NCI-H82 treated with DMSO at 0.1 percent for 48 hours (cell line): Measurements from ENCODE around the gene SPOUT1.

Experiments used
- DNase-seq: peaks from one replicate; lab custom pipeline; 2025; ENCODE audit not compliant: unreplicated experiment; lab: John Stamatoyannopoulos, UW

The SPOUT1 gene

DNA sequence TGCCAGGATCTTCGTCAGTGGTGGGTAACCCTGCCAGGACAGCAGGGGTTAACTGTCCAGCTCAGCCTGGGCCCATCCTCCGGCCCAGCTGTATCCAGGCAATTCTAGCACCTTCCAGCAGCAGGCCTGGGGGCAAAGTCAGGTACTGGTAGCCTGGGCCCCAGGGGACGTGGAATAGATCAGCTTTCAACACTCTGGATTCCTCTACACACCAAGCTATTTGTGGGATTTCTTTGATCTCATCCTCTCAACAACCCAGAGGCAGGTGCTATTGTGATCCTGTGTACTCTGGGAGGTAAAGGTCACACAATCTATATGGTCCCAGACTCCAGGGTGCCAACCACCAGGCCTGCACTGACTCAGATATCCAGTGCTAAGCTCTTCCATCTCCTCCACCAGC, 8.7 kb upstream of the SPOUT1 start:
- DNase-seq: no peak

DNA sequence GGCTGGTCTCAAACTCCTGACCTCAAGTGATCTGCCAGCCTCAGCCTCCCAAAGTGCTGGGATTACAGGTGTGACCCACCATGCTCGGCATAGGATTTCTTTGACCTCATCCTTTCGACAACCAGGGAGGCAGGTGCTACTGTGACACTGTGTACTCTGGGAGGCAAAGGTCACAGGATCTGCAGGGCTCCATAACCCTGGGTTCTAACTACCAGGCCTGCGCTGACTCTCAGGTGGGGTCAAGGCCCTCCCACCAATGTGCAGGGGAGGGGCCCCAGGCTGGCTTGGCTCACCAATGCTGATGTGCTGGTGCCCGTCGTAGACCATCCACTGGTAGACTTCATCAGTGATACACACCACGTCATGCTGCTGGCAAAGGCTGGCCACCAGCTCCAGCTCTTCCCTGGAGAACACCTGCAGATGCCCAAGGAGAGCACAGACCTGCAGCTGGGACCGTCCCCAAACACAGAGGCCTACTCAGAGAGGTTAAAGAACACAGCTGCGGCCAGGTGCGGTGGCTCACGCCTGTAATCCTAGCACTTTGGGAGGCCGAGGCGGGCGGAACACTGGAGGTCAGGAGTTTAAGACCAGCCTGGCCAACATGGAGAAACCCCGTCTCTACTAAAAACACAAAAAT, 7.0 kb upstream of the SPOUT1 start:
- DNase-seq: no peak

- DNase-seq: no peak
These were observed 5.9 kb upstream of the SPOUT1 start for GRCh38 chr9:128835246-128836210.

DNA sequence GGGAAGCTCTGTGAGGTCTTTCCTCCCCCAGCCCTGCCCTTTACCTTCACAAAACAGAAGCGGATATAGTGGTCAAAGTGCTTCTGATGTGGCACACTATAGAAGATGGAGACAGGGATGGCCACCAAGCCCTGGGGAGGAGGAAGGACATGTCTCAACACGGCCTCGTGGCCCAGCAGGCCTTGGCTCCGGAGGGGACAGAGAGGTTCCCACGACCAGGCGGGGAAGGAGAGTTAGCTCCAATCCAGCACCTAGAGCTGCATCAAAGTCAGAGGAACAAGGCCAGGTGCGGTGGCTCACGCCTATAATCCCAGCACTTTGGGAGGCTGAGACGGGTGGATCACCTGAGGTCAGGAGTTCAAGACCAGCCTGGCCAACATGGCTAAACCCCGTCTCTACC, 4.1 kb upstream of the SPOUT1 start:
- DNase-seq: no peak

- no peak for DNase-seq
These were observed 708 bp downstream of the SPOUT1 start for GRCh38 chr9:128828719-128829452.

DNA sequence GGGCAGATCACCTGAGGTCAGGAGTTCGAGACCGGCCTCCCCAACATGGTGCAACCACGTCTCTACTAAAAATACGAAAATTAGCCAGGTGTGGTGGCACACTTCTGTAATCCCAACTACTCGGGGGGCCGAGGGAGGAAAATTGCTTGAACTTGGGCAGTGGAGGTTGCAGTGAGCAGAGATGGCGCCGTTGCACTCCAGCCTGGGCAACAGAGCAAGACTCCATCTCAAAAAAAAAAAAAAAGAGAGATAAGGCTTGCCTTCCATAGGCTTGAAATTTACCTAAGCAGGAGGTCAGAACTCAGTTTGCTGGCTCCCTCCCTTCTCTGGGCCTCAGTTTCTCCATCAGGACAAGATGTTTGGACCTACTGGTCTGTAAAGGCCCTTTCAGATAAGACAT, 1.3 kb downstream of the SPOUT1 start:
- no peak for DNase-seq

- no peak for DNase-seq
These were observed 3.5 kb downstream of the SPOUT1 start for GRCh38 chr9:128825923-128826700.

DNA sequence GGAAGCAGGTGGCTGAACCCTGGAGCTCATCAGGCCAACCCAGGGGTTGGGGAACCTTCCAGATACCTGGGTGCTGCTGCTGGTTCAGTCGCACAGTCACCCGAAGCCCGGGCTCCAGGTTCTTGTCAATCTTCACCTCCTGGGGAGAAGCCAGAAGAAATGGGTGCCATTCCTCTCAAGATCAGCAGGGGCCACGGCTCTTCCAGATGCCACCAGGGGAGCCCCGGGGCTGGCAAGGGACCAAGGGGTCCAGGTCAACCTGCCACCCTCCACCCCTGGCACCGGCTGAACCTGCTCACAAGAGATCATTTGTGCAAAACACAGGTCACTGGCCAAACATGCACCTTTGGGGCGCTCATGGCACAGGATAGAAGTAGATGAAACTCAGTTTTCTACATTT, 4.7 kb downstream of the SPOUT1 start:
- DNase-seq: no peak

DNA sequence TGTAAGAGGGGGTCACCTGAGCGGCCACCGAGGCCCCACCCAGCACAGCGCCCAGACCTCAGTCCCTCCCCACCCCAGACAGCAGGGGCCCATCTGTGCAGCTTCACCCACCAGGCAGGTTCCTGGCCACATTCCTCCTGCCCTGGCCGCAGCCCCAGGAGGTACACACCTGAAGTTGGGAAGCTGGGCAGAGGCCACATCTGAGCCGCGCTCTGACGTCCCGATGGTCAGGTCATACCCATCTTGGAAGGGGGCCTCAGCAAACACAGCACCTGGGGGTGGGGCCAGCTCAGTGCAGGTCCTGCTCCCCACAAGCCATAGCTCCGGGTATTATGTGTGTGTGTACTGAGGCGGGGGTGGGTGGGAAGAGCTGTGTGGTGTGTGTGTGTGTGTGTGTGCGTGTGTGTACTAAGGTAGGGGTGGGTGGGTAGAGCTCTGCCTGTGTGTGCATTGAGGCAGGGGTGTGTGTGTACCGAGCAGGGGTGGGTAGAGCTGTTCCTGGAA, 5.6 kb downstream of the SPOUT1 start:
- no peak for DNase-seq

- no peak for DNase-seq
These were observed 6.2 kb downstream of the SPOUT1 start for GRCh38 chr9:128823362-128823902.

DNA sequence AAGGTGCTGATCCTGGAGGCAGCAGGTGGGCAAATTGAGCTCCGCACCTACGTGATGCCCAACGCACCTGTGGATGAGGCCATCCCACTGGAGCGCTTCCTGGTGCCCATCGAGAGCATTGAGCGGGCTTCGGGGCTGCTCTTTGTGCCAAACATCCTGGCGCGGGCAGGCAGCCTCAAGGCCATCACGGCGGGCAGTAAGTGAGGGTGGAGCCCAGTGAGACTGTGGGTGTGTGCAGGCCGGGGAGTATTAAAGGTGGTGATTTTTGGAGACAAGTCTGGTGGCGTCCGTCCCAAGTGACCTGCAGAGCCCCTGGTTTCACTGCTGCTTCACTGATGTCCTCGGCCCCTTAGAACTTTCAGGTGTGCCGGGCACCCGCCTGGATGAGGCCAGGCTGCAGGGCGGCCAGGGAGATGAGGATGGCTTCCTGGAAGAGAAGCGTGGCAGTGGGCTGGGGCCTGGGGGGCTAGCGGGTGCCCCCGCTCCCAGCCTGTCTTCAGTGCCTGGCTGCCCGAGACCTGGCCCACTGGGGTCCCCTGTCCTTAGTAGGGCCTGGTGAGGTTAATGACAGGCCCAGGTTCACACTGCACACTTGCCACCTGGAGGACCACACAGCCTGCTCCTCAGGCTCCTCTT, 7.1 kb downstream of the SPOUT1 start:
- no peak for DNase-seq

DNA sequence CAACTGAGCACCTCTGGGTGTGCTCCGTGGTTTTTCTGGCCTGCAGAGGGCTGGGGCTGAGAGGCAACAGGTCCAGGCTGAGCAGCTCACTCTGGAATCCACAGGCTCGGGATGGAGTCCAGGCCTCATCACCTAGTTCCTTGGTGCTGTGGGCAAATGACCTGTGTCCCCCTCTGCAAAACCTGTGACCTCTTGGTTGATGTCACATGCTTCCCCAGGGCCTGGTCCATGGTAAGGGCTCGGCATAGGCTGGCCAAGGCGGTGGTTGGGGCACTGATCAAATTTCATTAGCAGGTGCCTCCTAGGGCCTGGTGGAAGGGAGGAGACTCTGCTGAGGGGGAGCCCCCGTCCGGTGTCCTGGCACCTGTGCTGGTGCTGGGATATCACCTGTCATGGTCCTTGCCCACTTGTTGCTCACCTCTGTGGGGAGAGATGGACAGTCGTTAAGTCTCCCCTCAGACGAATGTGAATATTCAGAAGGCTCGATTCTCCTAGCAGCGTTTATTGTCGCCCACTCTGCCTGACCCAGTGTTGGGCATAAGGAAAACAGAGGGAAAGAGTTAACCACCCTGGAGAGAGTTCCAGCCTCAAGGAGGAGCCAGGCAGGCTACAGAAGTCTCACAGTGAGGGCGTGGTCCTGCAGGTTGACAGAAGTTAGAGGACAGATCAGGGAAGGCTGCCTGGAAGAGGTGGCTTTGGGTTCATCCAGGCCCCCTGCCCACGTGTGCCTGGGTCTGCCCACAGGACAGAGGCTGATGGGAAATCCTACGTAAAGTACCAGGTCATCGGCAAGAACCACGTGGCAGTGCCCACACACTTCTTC, 7.8 kb downstream of the SPOUT1 start:
- no peak for DNase-seq

GRCh38 chr9:128820665-128821583, 8.7 kb downstream of the SPOUT1 start:
- DNase-seq: no peak

DNA sequence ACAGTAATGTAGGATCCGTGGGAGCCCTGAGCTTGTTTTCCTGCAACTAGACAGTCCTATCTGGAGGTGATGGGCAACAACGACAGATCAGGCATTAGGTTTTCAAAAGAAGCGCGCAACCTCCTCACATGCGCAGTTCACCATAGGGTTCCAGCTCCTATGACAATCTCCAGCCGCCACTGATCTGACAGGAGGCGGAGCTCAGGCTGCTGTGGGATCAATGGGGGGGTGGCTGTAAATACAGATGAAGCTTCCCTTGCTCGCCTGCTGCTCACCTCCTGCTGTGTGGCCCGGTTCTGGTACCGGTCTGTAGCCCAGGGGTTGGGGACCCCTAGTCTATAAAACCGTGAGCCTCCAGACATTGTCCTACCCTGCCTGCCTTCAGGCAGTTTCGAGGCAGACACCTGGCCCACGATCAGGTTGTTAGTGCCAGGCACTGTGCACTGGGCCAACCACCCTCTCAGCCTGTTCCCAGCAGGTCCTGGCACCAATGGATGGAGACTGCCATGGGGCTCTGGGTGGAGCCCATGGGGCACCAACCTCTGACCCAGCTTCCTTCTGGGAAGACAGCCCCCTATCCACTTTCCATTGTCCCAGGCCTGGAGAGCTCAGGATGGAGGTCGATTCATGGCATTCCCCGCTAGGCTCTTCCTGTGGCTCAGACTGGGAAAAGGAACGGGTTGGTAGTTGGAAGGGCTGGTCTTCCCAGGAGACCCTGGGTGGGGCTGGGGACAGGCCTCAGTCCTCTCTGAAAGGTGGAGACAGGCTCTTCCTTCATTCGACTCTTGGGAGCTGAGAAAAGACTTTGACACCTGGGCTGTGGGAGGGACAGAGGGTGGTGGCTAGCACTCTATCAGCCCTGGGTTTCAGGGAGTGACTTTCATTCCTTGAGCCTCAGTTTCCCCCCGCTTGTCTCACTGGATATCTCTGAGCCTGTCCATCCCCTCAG, 9.6 kb downstream of the SPOUT1 start:
- DNase-seq: peak; percentile 63

DNA sequence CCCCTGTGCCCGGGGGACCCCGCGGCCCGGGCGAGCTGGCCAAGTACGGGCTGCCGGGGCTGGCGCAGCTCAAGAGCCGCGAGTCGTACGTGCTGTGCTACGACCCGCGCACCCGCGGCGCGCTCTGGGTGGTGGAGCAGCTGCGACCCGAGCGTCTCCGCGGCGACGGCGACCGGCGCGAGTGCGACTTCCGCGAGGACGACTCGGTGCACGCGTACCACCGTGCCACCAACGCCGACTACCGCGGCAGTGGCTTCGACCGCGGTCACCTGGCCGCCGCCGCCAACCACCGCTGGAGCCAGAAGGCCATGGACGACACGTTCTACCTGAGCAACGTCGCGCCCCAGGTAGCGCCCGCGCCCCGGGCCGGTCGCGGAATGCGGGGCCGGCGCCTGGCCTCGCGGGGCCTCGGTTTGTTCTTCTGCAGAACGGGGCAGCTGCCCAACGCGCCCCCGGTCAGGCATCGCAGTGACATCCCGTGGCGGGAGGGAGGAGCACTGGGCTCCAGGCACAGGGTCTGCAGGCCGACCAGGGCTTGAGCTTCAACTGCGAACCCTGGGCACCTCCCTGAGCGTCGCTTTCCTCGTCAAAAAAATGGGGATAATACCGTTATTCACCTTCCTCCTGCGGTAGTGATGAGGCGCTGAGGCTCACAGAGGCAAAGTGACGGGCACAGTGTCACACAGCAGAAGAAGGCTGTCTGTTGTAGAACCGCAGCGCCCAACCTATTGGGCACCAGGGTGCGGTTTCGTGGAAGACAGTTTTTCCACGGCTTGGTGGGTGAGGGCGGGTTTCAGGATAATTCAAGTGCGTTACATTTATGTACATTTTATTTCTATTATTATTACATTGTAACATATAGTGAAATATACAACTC, 10.5 kb downstream of the SPOUT1 start:
- no peak for DNase-seq
